GM23338 (cell line): Measurements from ENCODE around the gene NINL.

Source experiments
- POLR2AphosphoS5 ChIP-seq: IDR thresholded peaks from 2 replicates; pipeline ENCODE4 v1.6.1; 2016; ENCODE audit warnings: antibody characterized with exemption, low read depth
- REST ChIP-seq: IDR thresholded peaks from one replicate; pipeline ENCODE4 v1.6.1; 2018; ENCODE audit warnings: antibody characterized with exemption; ENCODE audit not compliant: unreplicated experiment
- TF ChIP-seq, protein P1 (sequence below), 2 experiments: fragments of 200-600 bp in 1 of 2; sonication (generic) in 1 of 2; conservative IDR thresholded peaks; 2 replicates each; pipeline versions ENCODE4 v1.5.1 to v1.6.1; 2016 to 2017; ENCODE audit warnings: antibody characterized with exemption in 2 of 2, low read depth in 2 of 2, mild to moderate bottlenecking in 2 of 2, moderate library complexity in 1 of 2

- TF ChIP-seq REST (no peak), POLR2AphosphoS5 (no peak)
- TF ChIP-seq, protein P1, sequence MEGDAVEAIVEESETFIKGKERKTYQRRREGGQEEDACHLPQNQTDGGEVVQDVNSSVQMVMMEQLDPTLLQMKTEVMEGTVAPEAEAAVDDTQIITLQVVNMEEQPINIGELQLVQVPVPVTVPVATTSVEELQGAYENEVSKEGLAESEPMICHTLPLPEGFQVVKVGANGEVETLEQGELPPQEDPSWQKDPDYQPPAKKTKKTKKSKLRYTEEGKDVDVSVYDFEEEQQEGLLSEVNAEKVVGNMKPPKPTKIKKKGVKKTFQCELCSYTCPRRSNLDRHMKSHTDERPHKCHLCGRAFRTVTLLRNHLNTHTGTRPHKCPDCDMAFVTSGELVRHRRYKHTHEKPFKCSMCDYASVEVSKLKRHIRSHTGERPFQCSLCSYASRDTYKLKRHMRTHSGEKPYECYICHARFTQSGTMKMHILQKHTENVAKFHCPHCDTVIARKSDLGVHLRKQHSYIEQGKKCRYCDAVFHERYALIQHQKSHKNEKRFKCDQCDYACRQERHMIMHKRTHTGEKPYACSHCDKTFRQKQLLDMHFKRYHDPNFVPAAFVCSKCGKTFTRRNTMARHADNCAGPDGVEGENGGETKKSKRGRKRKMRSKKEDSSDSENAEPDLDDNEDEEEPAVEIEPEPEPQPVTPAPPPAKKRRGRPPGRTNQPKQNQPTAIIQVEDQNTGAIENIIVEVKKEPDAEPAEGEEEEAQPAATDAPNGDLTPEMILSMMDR (conservative IDR thresholded peaks at IDR 0.05; ENCODE audit: low read depth in 2 of 2): no peak
Observed at GRCh38 chr20:25529295-25529951, 55.9 kb downstream of the NINL start.
